Pancreas (tissue), 10 donors: ENCODE results near the gene TH. TPM values are rescaled to one million over a fixed set of nuclear protein-coding genes. Genes with fewer than 3 reads are reported as not detected.

Experiments used
- ATAC-seq, 4 donors: fragments of 200-7000 bp; cut with Tn5 transposase; one replicate each; pipeline versions ENCODE4 v1.8.0 to v1.9.1; 2020; ENCODE audit warnings: mild to moderate bottlenecking in 4 of 4, moderate library complexity in 4 of 4
- DNase-seq, 6 donors: peaks; one replicate each; pipeline ENCODE4 v3.0.0-alpha.2; 2020
- FAIRE-seq: peaks from 2 replicates; lab custom pipeline; 2012; peaks lifted over from hg19 to GRCh38; lab: Jason Lieb, UNC
- H3K27ac ChIP-seq, 4 donors: fragments of 200-600 bp; sonication (generic); 1 replicate in 3 of 4; 2 replicates in 1 of 4; pipeline versions ENCODE4 v1.5.0 to v1.8.0; 2020
- H3K27me3 ChIP-seq, 4 donors: fragments of 200-600 bp; one replicate each; pipeline ENCODE4 v1.8.0; 2021
- H3K36me3 ChIP-seq, 3 donors: fragments of 200-600 bp; sonication (generic) in 1 of 3; one replicate each; pipeline versions ENCODE4 v1.5.0 to v1.8.0; 2020 to 2021
- H3K4me1 ChIP-seq, 3 donors: fragments of 200-600 bp; one replicate each; pipeline ENCODE4 v1.8.0; 2021
- H3K4me3 ChIP-seq, 4 donors: fragments of 200-600 bp; sonication (generic) in 2 of 4; one replicate each; pipeline versions ENCODE4 v1.5.0 to v1.8.0; 2020 to 2021
- H3K9me3 ChIP-seq, 4 donors: fragments of 200-600 bp; one replicate each; pipeline ENCODE4 v1.8.0; 2021
- WGBS, 2 donors: extraction: QIAGEN DNeasy Blood & Tissue Kit; methylation state at CpG; one replicate each; pipeline ENCODE4 v1.1.7; 2013; 5-methylcytosine and 5-hydroxymethylcytosine counted together
- intact Hi-C, 3 donors: fragments of 100-400 bp; cut with DNase I; formaldehyde crosslinking; loops; one replicate each; pipeline versions ENCODE4 v1.11.1 to v1.14.2; 2022
- polyA plus RNA-seq, 2 donors: library from polyadenylated mRNA; stranded (reverse); fragments of 200-250 nt; gene quantifications; one replicate each; pipeline ENCODE4 v1.2.3, GENCODE V29; 2013
- total RNA-seq, 6 donors: library from RNA; stranded (reverse); fragmentation: NEBNext Ultra II Directional in 4 of 6; extraction: Animal tissue kit (Norgen Biotek cat#: 25700) in 4 of 6; gene quantifications; one replicate each; pipeline versions ENCODE4 v1.2.1 to v1.2.4, GENCODE V29; 2021 to 2023
- TF ChIP-seq, protein P1 (sequence below), 4 donors: fragments of 200-600 bp; sonication (generic) in 3 of 4; IDR thresholded peaks; one replicate each; pipeline versions ENCODE4 v1.5.0 to v1.8.0; 2021; ENCODE audit warnings: antibody characterized with exemption in 4 of 4
- donor health status: healthy with polysubstance abuse.
- donor health status: DM: no; HTN: no; CAD: no; lungs with moderate emphysema.
- donor health status: DM: no; HTN: no; CAD: no.
- donor health status: control.
- donor health status: control.
- donor health status: Bipolar disorder and iron deficiency.
- donor health status: DM: yes; HTN: yes; CAD: no.
- donor health status: DM: no; HTN: no; CAD: no.
- donor health status: DM: no; HTN: no; CAD: no.
- donor health status: DM: yes; HTN: yes; CAD: no.

TH gene
- total and polyA plus RNA-seq, 8 donors, result 0.19 to 2.5 (median 0.38) TPM; not detected in 2

DNA sequence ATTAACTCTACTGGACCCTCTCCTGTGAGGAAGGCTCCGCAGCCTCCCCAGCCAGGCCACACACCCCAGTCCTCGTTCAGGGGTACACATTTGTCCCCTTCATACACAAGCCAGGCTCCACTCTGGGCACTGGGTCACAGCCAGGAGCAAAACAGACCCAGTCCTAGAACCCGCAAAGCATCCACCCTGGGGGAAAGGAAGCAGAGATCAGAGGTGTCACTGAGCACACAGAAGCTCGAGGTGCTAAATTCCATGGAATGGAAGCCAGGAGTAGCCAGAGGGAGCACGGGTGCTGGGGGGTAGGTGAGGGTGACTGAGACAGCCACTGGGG, 43.6 kb upstream of the TH start:
- Histone ChIP-seq H3K4me3 (no peak overlapping the region), H3K27me3 (no peaks in the 10 kb centered on the region), H3K36me3 (no peaks in the 10 kb centered on the region), H3K27ac (no peak overlapping the region), H3K9me3 (no peaks in the 10 kb centered on the region), H3K4me1 (peaks cover 0 to 6% (median 5%) of the 10 kb centered on the region in 3 donors)
- no peak for FAIRE-seq
- no peak for DNase-seq
- intact Hi-C loops, result no loop called here
- TF ChIP-seq, protein P1, sequence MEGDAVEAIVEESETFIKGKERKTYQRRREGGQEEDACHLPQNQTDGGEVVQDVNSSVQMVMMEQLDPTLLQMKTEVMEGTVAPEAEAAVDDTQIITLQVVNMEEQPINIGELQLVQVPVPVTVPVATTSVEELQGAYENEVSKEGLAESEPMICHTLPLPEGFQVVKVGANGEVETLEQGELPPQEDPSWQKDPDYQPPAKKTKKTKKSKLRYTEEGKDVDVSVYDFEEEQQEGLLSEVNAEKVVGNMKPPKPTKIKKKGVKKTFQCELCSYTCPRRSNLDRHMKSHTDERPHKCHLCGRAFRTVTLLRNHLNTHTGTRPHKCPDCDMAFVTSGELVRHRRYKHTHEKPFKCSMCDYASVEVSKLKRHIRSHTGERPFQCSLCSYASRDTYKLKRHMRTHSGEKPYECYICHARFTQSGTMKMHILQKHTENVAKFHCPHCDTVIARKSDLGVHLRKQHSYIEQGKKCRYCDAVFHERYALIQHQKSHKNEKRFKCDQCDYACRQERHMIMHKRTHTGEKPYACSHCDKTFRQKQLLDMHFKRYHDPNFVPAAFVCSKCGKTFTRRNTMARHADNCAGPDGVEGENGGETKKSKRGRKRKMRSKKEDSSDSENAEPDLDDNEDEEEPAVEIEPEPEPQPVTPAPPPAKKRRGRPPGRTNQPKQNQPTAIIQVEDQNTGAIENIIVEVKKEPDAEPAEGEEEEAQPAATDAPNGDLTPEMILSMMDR (IDR thresholded peaks at IDR 0.05), result no peak
- ATAC-seq, result no peak
- 76 to 89% methylated on average over 5 of the region's 5 CpGs for WGBS, 2 donors

DNA sequence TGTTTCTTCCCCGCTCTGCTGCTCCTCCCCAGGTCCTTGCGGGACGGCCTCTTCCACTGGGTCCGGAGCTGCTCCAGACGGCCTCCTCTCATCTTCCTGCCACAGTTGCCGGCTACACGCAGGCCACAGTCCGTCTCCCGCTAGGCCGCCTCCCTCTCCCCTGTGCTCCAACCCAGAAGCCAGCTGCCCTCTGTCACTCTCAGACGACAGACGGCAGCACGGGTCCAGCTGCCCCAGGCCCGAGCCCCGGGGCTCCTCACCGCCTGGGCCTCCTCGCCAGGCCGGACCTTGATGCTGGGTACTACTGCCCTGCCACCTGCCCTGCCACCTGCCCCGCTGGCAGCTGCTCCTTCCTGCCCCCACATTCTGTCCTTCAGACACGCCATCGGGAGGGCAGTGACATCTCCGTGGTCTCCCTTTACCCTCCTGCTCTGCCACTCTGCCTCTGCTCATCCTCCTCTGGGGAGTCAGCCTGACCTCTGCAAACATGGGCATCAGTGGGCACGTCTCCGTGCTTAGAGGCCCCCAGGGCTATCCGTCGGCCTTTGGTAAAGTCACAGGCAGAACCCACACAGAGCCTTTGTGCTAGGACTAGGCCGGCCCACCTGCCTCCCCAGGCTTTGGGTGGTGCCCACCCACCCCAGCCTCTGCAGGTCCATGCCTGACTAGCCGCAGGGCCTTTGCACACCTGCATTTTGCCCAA, 43.1 kb upstream of the TH start:
- no peak overlapping the region for H3K27ac ChIP-seq
- ATAC-seq, result no peak
- intact Hi-C loops, result no loop called here
- TF ChIP-seq, protein P1 (IDR thresholded peaks at IDR 0.05), result no peak
- DNase-seq, result peak in 2 of 6 donors; percentile 48 to 69
- no peaks in the 10 kb centered on the region for H3K27me3 ChIP-seq
- H3K4me1 ChIP-seq, result peaks cover 0 to 11% (median 6%) of the 10 kb centered on the region in 3 donors
- 83 to 91% methylated on average over 28 of the region's 28 CpGs for WGBS, 2 donors
- H3K4me3 ChIP-seq, result no peak overlapping the region
- FAIRE-seq, result no peak
- no peaks in the 10 kb centered on the region for H3K9me3 ChIP-seq
- no peaks in the 10 kb centered on the region for H3K36me3 ChIP-seq

DNA sequence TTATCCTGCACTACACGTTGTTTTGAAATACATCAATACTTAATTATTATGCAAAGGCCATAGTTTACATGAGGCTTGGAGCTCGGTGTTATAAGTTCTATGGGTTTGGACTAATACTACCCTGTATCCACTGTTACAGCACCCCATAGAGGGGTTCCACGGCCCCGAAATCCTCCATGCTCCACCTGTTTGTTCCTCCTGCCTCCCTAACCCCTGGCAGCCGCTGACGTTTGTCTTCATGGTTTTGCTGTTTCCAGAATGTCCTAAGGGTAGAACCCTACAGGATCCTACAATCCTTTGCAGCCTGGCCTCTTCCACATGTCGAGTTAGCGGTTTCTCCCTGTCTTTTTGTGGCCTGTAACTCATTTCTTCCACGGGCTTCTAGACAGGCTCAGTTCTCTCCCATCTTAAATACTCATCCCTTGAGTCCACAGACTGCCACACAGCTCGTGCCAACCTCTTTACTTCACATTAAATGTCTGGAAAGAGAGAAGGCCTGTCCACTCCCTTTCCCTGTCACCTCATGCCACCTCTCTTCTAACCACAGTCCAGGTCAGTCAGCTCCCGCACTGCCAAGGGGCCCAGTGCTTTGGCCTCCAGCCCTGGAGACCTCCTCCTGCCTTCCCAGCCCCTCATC, 42.4 kb upstream of the TH start:
- no peaks in the 10 kb centered on the region for H3K9me3 ChIP-seq
- FAIRE-seq (no peak), ATAC-seq (no peak), DNase-seq (peak in 1 of 6 donors; percentile 45)
- H3K36me3 ChIP-seq, result no peaks in the 10 kb centered on the region
- intact Hi-C loops, result no loop called here
- no peak overlapping the region for H3K4me3 ChIP-seq
- TF ChIP-seq, protein P1 (IDR thresholded peaks at IDR 0.05), result no peak
- H3K27me3 ChIP-seq, result no peaks in the 10 kb centered on the region
- H3K4me1 ChIP-seq, result peaks cover 0 to 12% (median 6%) of the 10 kb centered on the region in 3 donors
- H3K27ac ChIP-seq, result no peak overlapping the region
- WGBS, 2 donors, result 75 to 80% methylated on average over 11 of the region's 11 CpGs

DNA sequence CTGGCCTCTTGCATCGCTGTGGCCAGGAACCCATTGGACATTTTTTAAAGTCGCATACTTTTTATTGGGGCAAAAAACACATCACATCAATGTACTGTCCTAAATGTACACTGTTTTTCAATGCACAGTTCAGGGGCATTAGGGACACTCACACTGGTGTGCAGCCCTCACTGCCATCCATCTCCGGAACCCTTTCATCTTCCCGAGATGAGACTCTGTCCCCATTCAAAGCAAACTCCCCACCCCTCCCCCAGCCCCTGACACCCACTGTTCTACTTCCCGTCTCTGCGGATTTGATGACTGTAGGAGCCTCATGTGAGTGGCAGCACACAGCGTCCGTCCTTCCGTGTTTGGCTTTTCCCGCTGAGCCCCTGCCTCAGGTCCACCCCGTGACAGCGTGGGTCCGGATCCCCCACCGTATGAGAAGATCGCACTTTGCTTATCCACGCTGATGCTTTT, 41.8 kb upstream of the TH start:
- Histone ChIP-seq H3K27ac (no peak overlapping the region), H3K4me1 (peaks cover 0 to 12% (median 7%) of the 10 kb centered on the region in 3 donors), H3K36me3 (no peaks in the 10 kb centered on the region), H3K9me3 (no peaks in the 10 kb centered on the region), H3K4me3 (no peak overlapping the region), H3K27me3 (no peaks in the 10 kb centered on the region)
- WGBS, 2 donors, result 77 to 84% methylated on average over 16 of the region's 16 CpGs
- intact Hi-C loops, result no loop called here
- DNase-seq (peak in 1 of 6 donors; percentile 27), ATAC-seq (no peak), FAIRE-seq (no peak)
- TF ChIP-seq, protein P1 (IDR thresholded peaks at IDR 0.05), result no peak
